Measurements from ENCODE around the gene AQP1. TPM values are rescaled to one million over a fixed set of nuclear protein-coding genes. Genes with fewer than 3 reads are reported as not detected.

The AQP1 gene
- total RNA-seq, 1 donor: 25.0 TPM

DNA sequence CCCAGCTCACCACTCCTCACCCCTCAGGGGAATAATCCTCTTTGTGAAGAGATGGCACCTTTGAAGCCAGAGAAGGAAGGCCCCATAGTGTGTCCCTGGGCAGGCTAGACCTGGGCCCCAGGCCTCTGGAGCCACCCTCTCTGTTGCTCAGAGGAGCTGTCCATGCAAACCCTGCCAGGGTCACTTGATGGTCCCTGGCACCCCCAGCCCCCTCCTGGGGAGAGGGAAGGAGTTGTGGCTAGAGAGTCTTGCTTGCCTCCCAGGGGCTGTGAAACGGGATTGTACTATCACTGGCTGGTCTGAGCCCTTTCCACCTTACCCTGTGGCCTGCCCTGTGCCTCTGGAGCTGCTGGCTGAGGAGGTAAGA is 57.9 kb downstream of the AQP1 start:
- TF ChIP-seq, protein P1, sequence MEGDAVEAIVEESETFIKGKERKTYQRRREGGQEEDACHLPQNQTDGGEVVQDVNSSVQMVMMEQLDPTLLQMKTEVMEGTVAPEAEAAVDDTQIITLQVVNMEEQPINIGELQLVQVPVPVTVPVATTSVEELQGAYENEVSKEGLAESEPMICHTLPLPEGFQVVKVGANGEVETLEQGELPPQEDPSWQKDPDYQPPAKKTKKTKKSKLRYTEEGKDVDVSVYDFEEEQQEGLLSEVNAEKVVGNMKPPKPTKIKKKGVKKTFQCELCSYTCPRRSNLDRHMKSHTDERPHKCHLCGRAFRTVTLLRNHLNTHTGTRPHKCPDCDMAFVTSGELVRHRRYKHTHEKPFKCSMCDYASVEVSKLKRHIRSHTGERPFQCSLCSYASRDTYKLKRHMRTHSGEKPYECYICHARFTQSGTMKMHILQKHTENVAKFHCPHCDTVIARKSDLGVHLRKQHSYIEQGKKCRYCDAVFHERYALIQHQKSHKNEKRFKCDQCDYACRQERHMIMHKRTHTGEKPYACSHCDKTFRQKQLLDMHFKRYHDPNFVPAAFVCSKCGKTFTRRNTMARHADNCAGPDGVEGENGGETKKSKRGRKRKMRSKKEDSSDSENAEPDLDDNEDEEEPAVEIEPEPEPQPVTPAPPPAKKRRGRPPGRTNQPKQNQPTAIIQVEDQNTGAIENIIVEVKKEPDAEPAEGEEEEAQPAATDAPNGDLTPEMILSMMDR (IDR thresholded peaks at IDR 0.05; ENCODE audit: insufficient read depth, low read depth, low read length): no peak
- DNase-seq (ENCODE audit: low read depth): no peak
- H3K4me3 ChIP-seq (ENCODE audit: low read depth, low read length): no peak overlapping the region

DNA sequence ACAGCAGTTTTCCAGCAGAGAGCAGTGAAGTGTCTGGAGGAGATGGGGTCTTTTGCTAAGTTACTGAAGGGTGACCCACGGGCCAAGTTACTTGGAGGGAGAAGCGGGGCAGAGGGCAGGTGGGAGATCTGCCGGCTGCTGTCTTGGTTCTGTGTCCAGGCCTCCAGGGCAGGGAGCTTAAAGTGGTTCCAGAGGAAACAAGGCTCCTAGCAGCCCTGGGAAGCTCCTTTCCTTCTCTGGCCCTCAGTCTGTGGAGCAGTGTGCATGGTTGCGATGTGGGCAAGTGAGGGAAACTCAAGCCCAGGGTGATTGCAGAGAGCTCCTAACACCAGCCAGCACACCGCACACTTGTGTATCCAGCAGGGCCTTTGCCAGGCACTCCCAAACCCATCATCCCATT is 58.4 kb downstream of the AQP1 start:
- no peak for DNase-seq (ENCODE audit: low read depth)
- TF ChIP-seq, protein P1 (IDR thresholded peaks at IDR 0.05; ENCODE audit: insufficient read depth, low read depth, low read length): no peak
- H3K4me3 ChIP-seq (ENCODE audit: low read depth, low read length): no peak overlapping the region

DNA sequence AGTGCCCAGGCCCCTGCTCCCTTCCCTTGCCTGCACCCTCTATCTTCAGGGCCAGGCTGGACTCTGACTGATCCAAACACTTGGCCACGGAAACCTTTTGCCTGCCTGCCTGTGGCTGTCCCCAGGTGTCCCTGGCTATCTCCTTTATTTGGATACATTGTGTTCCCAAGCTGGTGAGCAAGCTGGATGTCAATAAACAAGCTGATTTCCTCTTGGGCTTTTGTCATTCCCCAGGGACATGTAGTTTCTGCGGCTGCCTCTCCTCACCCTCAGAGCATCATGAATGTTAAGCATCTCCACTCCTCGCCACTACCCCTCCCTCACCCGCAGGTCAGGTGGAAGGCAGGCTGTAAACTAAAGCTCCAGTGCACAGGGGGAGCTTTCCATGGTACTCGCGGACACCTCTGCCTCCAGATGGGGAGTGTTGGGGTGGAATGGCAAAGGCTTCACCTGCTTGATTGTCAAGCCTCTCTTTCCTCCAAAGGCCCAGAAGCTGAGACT is 59.0 kb downstream of the AQP1 start:
- DNase-seq (ENCODE audit: low read depth): no peak
- TF ChIP-seq, protein P1 (IDR thresholded peaks at IDR 0.05; ENCODE audit: insufficient read depth, low read depth, low read length): no peak
- no peak overlapping the region for H3K4me3 ChIP-seq (ENCODE audit: low read depth, low read length)

- TF ChIP-seq, protein P1 (IDR thresholded peaks at IDR 0.05; ENCODE audit: insufficient read depth, low read depth, low read length): no peak
- no peak for DNase-seq (ENCODE audit: low read depth)
- no peak overlapping the region for H3K4me3 ChIP-seq (ENCODE audit: low read depth, low read length)
Observed at GRCh38 chr7:30971440-30971839, 59.8 kb downstream of the AQP1 start.

- DNase-seq (ENCODE audit: low read depth): no peak
- no peak overlapping the region for H3K4me3 ChIP-seq (ENCODE audit: low read depth, low read length)
- TF ChIP-seq, protein P1 (IDR thresholded peaks at IDR 0.05; ENCODE audit: insufficient read depth, low read depth, low read length): no peak
Observed at GRCh38 chr7:30971840-30972563, 60.3 kb downstream of the AQP1 start.

- TF ChIP-seq, protein P1 (IDR thresholded peaks at IDR 0.05; ENCODE audit: insufficient read depth, low read depth, low read length): no peak
- H3K4me3 ChIP-seq (ENCODE audit: low read depth, low read length): no peak overlapping the region
- DNase-seq (ENCODE audit: low read depth): no peak
Observed at GRCh38 chr7:30973292-30973691, 61.6 kb downstream of the AQP1 start.

Measured in fibroblast of villous mesenchyme (primary cell).